ACHN (cell line): ENCODE data around the gene LTBP2.

ENCODE experiments used
- DNase-seq: peaks from one replicate; pipeline ENCODE4 v3.0.0-alpha.2; 2015
- in situ Hi-C: cut with HindIII; loops from 2 replicates; pipeline ENCODE4 v1.10.0; 2017; ENCODE audit warnings: low sequenced_read_pairs, low pct_ligation_motif_present, low pct_unique_long_range_greater_than_20kb

Gene LTBP2

GRCh38 chr14:74641601-74642391 lies 29.8 kb upstream of the LTBP2 start:
- in situ Hi-C loops = no loop called here
- no peak for DNase-seq

- in situ Hi-C loops = no loop called here
- DNase-seq = no peak
These were observed 26.9 kb upstream of the LTBP2 start for GRCh38 chr14:74638966-74639365.

- no peak for DNase-seq
These were observed 26.0 kb upstream of the LTBP2 start for GRCh38 chr14:74638066-74638465.

GRCh38 chr14:74637178-74637550 lies 25.1 kb upstream of the LTBP2 start:
- no peak for DNase-seq
- in situ Hi-C loops = no loop called here

More at GRCh38 chr14:74638066-74638465, 26.0 kb upstream of the LTBP2 start:
- in situ Hi-C loops = no loop called here

GRCh38 chr14:74636424-74637177 lies 24.6 kb upstream of the LTBP2 start:
- no peak for DNase-seq
- in situ Hi-C loops = no loop called here

- in situ Hi-C loops = no loop called here
- DNase-seq = no peak
These were observed 23.8 kb upstream of the LTBP2 start for GRCh38 chr14:74635847-74636246.

GRCh38 chr14:74634964-74635363 lies 22.9 kb upstream of the LTBP2 start:
- in situ Hi-C loops = no loop called here
- no peak for DNase-seq

- in situ Hi-C loops = no loop called here
- no peak for DNase-seq
These were observed 22.4 kb upstream of the LTBP2 start for GRCh38 chr14:74634481-74634880.

- DNase-seq = no peak
- in situ Hi-C loops = no loop called here
These were observed 19.0 kb upstream of the LTBP2 start for GRCh38 chr14:74630881-74631690.

- in situ Hi-C loops = no loop called here
- no peak for DNase-seq
These were observed 16.4 kb upstream of the LTBP2 start for GRCh38 chr14:74628418-74628817.

- in situ Hi-C loops = no loop called here
- DNase-seq = no peak
These were observed 15.0 kb upstream of the LTBP2 start for GRCh38 chr14:74627076-74627475.

GRCh38 chr14:74622257-74622656 lies 10.2 kb upstream of the LTBP2 start:
- DNase-seq = no peak
- in situ Hi-C loops = no loop called here

GRCh38 chr14:74621556-74621955 lies 9.5 kb upstream of the LTBP2 start:
- DNase-seq = no peak
- in situ Hi-C loops = no loop called here

- DNase-seq = no peak
- in situ Hi-C loops = no loop called here
These were observed 8.9 kb upstream of the LTBP2 start for GRCh38 chr14:74620923-74621322.

GRCh38 chr14:74620497-74620921 lies 8.5 kb upstream of the LTBP2 start:
- peak; percentile 98 for DNase-seq
- in situ Hi-C loops = no loop called here

GRCh38 chr14:74619672-74620131 lies 7.7 kb upstream of the LTBP2 start:
- in situ Hi-C loops = no loop called here
- DNase-seq = peak; percentile 97

GRCh38 chr14:74618078-74618952 lies 6.3 kb upstream of the LTBP2 start:
- in situ Hi-C loops = no loop called here
- peak; percentile 60 for DNase-seq

GRCh38 chr14:74616996-74617700 lies 5.1 kb upstream of the LTBP2 start:
- DNase-seq = peak; percentile 45
- in situ Hi-C loops = no loop called here
